Heart left ventricle (tissue), 13 donors: Measurements from ENCODE around the gene CARD8.

Experiments used
- POLR2A ChIP-seq, 2 donors: fragments of 450-650 bp; IDR thresholded peaks; one replicate each; pipeline ENCODE4 v1.6.1; 2017; ENCODE audit warnings: antibody characterized with exemption in 2 of 2, mild to moderate bottlenecking in 2 of 2, moderate library complexity in 2 of 2
- TF ChIP-seq, protein P1 (sequence below), 12 donors: fragments of 200-600 bp; sonication (generic) in 4 of 12; IDR thresholded peaks; one replicate each; pipeline versions ENCODE4 v1.5.0 to v1.8.0; 2018 to 2022; ENCODE audit warnings: antibody characterized with exemption in 12 of 12, mild to moderate bottlenecking in 5 of 12
- donor health status: ischemic (EF 13 %, LVEDD 7.1; RV severe dilation, severe dysfunction).
- donor health status: DM: no; HTN: yes; CAD: no.
- donor health status: DM: no; HTN: no; CAD: no.
- donor health status: ischemic (EF 25% LVEDD 6.9; RV normal size, moderate dysfunction).
- donor health status: ischemic (EF 25% LVEDD 5.7; RV mildly dilated, moderate dysfunction).
- donor health status: ischemic (EF 35%, LVEDD 5.7; RV mildly dilated, moderate dysfunction).
- donor health status: nonischemic (EF 11% LVEDD 7.7; RV severe dilation, severe dysfunction).
- donor health status: DM: yes; HTN: yes; CAD: no.
- donor health status: PGD.
- donor health status: ischemic (EF 29% LVEDD 5.4; RV normal size, mild dysfunction).
- donor health status: nonischemic (EF 23%, LVEDD 6.1; RV moderate dilation, normal function).

GRCh38 chr19:48213959-48214358 is 41.8 kb downstream of the CARD8 start:
- TF ChIP-seq, protein P1, sequence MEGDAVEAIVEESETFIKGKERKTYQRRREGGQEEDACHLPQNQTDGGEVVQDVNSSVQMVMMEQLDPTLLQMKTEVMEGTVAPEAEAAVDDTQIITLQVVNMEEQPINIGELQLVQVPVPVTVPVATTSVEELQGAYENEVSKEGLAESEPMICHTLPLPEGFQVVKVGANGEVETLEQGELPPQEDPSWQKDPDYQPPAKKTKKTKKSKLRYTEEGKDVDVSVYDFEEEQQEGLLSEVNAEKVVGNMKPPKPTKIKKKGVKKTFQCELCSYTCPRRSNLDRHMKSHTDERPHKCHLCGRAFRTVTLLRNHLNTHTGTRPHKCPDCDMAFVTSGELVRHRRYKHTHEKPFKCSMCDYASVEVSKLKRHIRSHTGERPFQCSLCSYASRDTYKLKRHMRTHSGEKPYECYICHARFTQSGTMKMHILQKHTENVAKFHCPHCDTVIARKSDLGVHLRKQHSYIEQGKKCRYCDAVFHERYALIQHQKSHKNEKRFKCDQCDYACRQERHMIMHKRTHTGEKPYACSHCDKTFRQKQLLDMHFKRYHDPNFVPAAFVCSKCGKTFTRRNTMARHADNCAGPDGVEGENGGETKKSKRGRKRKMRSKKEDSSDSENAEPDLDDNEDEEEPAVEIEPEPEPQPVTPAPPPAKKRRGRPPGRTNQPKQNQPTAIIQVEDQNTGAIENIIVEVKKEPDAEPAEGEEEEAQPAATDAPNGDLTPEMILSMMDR (IDR thresholded peaks at IDR 0.05), result no peak
- no peak for TF ChIP-seq POLR2A (IDR thresholded peaks at IDR 0.05)
